Left cardiac atrium (tissue), 4 donors: ENCODE data around the gene PRKN. TPM values are rescaled to one million over a fixed set of nuclear protein-coding genes. Genes with fewer than 3 reads are reported as not detected.
A peak's percentile ranks its signal among the peaks of the same experiment; 100 is the strongest.

ENCODE experiments used
- ATAC-seq, 2 donors: fragments of 200-7000 bp; cut with Tn5 transposase; one replicate each; pipeline ENCODE4 v1.9.1; 2020; ENCODE audit warnings: mild to moderate bottlenecking in 2 of 2, moderate library complexity in 2 of 2
- DNase-seq: peaks from one replicate; pipeline ENCODE4 v3.0.0-alpha.2; 2020
- intact Hi-C, 2 donors: fragments of 100-400 bp; cut with DNase I; formaldehyde crosslinking; loops; one replicate each; pipeline versions ENCODE4 v1.14.1 to v1.15.1; 2022 to 2023
- total RNA-seq, 2 donors: library from RNA; stranded (reverse); fragmentation: NEBNext Ultra II Directional; extraction: Animal tissue kit (Norgen Biotek cat#: 25700); gene quantifications; one replicate each; pipeline ENCODE4 v1.2.1, GENCODE V29; 2021
- donor health status: DM: no; HTN: yes; CAD: no.
- donor health status: DM: no; HTN: yes; CAD: no; lungs with severe emphysema.
- donor health status: DM: yes; HTN: yes; CAD: no.
- donor health status: Dilated cardiomyopathy.

The PRKN gene
- total RNA-seq, 2 donors from 2014 or later: 13.8 to 22.2 TPM

GRCh38 chr6:161438430-161439030 is 1289.0 kb downstream of the PRKN start:
- no peak for ATAC-seq
- intact Hi-C loops: no loop called here
- DNase-seq: no peak

GRCh38 chr6:161437851-161438250 is 1289.7 kb downstream of the PRKN start:
- DNase-seq (no peak), ATAC-seq (no peak)
- intact Hi-C loops: no loop called here

- no peak for DNase-seq
- intact Hi-C loops: no loop called here
- ATAC-seq: no peak
Observed at GRCh38 chr6:161436106-161436876, 1291.3 kb downstream of the PRKN start.

- intact Hi-C loops: no loop called here
- DNase-seq (no peak), ATAC-seq (no peak)
Observed at GRCh38 chr6:161435748-161436070, 1291.9 kb downstream of the PRKN start.

GRCh38 chr6:161434921-161435747 is 1292.4 kb downstream of the PRKN start:
- DNase-seq (no peak), ATAC-seq (peak; percentile 67 to 92)
- intact Hi-C loops: no loop called here

- no peak for DNase-seq
- peak; percentile 51 to 71 for ATAC-seq
- intact Hi-C loops: no loop called here
Observed at GRCh38 chr6:161434350-161434749, 1293.2 kb downstream of the PRKN start.

GRCh38 chr6:161432546-161432945 is 1295.0 kb downstream of the PRKN start:
- ATAC-seq (no peak), DNase-seq (no peak)
- intact Hi-C loops: no loop called here

- no peak for DNase-seq
- intact Hi-C loops: no loop called here
- no peak for ATAC-seq
Observed at GRCh38 chr6:161429921-161430490, 1297.6 kb downstream of the PRKN start.

GRCh38 chr6:161424421-161424820 is 1303.1 kb downstream of the PRKN start:
- intact Hi-C loops: loop anchor here in 1 of 2 donors (5.0 kb wide), 1 partner anchor 268 kb away; no protein-coding TSS in a partner anchor
- ATAC-seq: no peak
- no peak for DNase-seq

- intact Hi-C loops: loop anchor here in 1 of 2 donors (5.0 kb wide), 1 partner anchor 269 kb away; no protein-coding TSS in a partner anchor
- no peak for DNase-seq
- no peak for ATAC-seq
Observed at GRCh38 chr6:161422710-161423680, 1304.6 kb downstream of the PRKN start.

GRCh38 chr6:161418463-161418945 is 1309.1 kb downstream of the PRKN start:
- peak; percentile 63 to 75 for ATAC-seq
- no peak for DNase-seq
- intact Hi-C loops: loop anchor here in 1 of 2 donors (10.0 kb wide), 1 partner anchor 276 kb away; no protein-coding TSS in a partner anchor

- intact Hi-C loops: loop anchor here in 1 of 2 donors (10.0 kb wide), 1 partner anchor 277 kb away; no protein-coding TSS in a partner anchor
- ATAC-seq (peak; percentile 70 to 97), DNase-seq (peak; percentile 65)
Observed at GRCh38 chr6:161417717-161418462, 1309.7 kb downstream of the PRKN start.

GRCh38 chr6:161415302-161415855 is 1312.2 kb downstream of the PRKN start:
- intact Hi-C loops: loop anchor here in 1 of 2 donors (10.0 kb wide), 1 partner anchor 279 kb away; no protein-coding TSS in a partner anchor
- ATAC-seq (no peak), DNase-seq (no peak)

- DNase-seq: no peak
- intact Hi-C loops: loop anchor here in 1 of 2 donors (10.0 kb wide), 1 partner anchor 280 kb away; no protein-coding TSS in a partner anchor
Observed at GRCh38 chr6:161414707-161415106, 1312.9 kb downstream of the PRKN start.

GRCh38 chr6:161414180-161414579 is 1313.4 kb downstream of the PRKN start:
- peak in 1 of 2 donors; percentile 21 for ATAC-seq
- DNase-seq: no peak
- intact Hi-C loops: loop anchor here in 1 of 2 donors (10.0 kb wide), 1 partner anchor 281 kb away; no protein-coding TSS in a partner anchor

More at GRCh38 chr6:161414707-161415106, 1312.9 kb downstream of the PRKN start:
- no peak for ATAC-seq

- DNase-seq (no peak), ATAC-seq (no peak)
- intact Hi-C loops: loop anchor here in 1 of 2 donors (10.0 kb wide), 1 partner anchor 281 kb away; no protein-coding TSS in a partner anchor
Observed at GRCh38 chr6:161413355-161413771, 1314.2 kb downstream of the PRKN start.

- ATAC-seq: no peak
- DNase-seq: no peak
- intact Hi-C loops: loop anchor here in 1 of 2 donors (10.0 kb wide), 1 partner anchor 282 kb away; no protein-coding TSS in a partner anchor
Observed at GRCh38 chr6:161412795-161413194, 1314.8 kb downstream of the PRKN start.
